Testis (tissue), 2 donors: ENCODE data around the gene PAK1.

Source experiments
- POLR2A ChIP-seq: fragments of 450-650 bp; IDR thresholded peaks from one replicate; pipeline ENCODE4 v1.6.1; 2017; ENCODE audit warnings: antibody characterized with exemption, mild to moderate bottlenecking, moderate library complexity
- TF ChIP-seq, protein P1 (sequence below), 3 experiments: fragments of 450-650 bp in 2 of 3; fragments of 200-600 bp in 1 of 3; sonication (generic) in 1 of 3; IDR thresholded peaks; one replicate each; pipeline ENCODE4 v1.5.1; 2016 to 2019; ENCODE audit warnings: antibody characterized with exemption in 3 of 3, mild to moderate bottlenecking in 2 of 3, moderate library complexity in 1 of 3

DNA sequence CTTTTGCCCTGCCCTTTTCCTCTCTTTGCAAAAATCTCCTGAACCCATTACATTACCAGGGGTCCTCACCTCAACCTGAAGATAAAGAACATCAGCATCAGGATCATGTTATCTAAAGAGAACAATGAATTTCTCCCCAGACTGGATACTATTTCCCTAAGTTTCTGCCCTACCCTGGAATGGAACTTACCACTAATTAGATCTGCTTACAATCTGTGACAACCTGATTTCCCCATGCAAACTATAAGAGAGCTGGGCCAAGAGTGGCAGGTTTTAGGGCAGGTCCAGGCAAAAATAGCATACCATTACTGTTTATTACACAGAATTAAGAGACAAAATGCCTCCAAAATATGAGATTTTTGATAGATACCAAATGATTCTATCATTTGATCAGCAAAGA lies 114.4 kb downstream of the PAK1 start:
- TF ChIP-seq, protein P1, sequence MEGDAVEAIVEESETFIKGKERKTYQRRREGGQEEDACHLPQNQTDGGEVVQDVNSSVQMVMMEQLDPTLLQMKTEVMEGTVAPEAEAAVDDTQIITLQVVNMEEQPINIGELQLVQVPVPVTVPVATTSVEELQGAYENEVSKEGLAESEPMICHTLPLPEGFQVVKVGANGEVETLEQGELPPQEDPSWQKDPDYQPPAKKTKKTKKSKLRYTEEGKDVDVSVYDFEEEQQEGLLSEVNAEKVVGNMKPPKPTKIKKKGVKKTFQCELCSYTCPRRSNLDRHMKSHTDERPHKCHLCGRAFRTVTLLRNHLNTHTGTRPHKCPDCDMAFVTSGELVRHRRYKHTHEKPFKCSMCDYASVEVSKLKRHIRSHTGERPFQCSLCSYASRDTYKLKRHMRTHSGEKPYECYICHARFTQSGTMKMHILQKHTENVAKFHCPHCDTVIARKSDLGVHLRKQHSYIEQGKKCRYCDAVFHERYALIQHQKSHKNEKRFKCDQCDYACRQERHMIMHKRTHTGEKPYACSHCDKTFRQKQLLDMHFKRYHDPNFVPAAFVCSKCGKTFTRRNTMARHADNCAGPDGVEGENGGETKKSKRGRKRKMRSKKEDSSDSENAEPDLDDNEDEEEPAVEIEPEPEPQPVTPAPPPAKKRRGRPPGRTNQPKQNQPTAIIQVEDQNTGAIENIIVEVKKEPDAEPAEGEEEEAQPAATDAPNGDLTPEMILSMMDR (IDR thresholded peaks at IDR 0.05) = no peak
- TF ChIP-seq POLR2A = no peak
